Coronary artery (tissue), 2 donors: ENCODE results near the gene MPI.
"Not testable (repeated sequence)": the region's sequence is repeated elsewhere in the genome, so short reads cannot be mapped to it uniquely, and the experiment has no call there.

Experiments
- DNase-seq: peaks from one replicate; pipeline ENCODE4 v3.0.0-alpha.2; 2017; ENCODE audit warnings: low spot score
- H3K27ac ChIP-seq, 2 donors: fragments of 200-600 bp; sonication (generic); one replicate each; pipeline ENCODE4 v1.5.1; 2016 to 2019
- H3K4me3 ChIP-seq: fragments of 200-600 bp; sonication (generic); 2 replicates; pipeline ENCODE4 v1.5.1; 2016; ENCODE audit warnings: mild to moderate bottlenecking, moderate library complexity
- CTCF ChIP-seq: fragments of 200-600 bp; sonication (generic); IDR thresholded peaks from one replicate; pipeline ENCODE4 v1.5.1; 2019; ENCODE audit warnings: antibody characterized with exemption

Gene MPI

GRCh38 chr15:74892313-74892712 lies 2.5 kb downstream of the MPI start:
- TF ChIP-seq CTCF, result no peak
- no peak for DNase-seq
- no peak overlapping the region for H3K27ac ChIP-seq

GRCh38 chr15:74892931-74893330 lies 3.1 kb downstream of the MPI start:
- TF ChIP-seq CTCF, result no peak
- Histone ChIP-seq H3K4me3 (no peak overlapping the region), H3K27ac (no peak overlapping the region)
- DNase-seq, result no peak

More at GRCh38 chr15:74892313-74892712, 2.5 kb downstream of the MPI start:
- no peak overlapping the region for H3K4me3 ChIP-seq

- no peak for TF ChIP-seq CTCF
These were observed 3.8 kb downstream of the MPI start for GRCh38 chr15:74893627-74894026.

GRCh38 chr15:74894383-74894782 lies 4.5 kb downstream of the MPI start:
- not testable (repeated sequence) for H3K27ac ChIP-seq, H3K4me3 ChIP-seq, DNase-seq

More at GRCh38 chr15:74893627-74894026, 3.8 kb downstream of the MPI start:
- no peak for DNase-seq
- Histone ChIP-seq H3K4me3 (no peak overlapping the region), H3K27ac (no peak overlapping the region)

GRCh38 chr15:74895830-74896229 lies 6.0 kb downstream of the MPI start:
- no peak for TF ChIP-seq CTCF
- no peak overlapping the region for H3K4me3 ChIP-seq
- H3K27ac ChIP-seq, result no peak overlapping the region
- DNase-seq, result no peak

GRCh38 chr15:74896316-74896715 lies 6.5 kb downstream of the MPI start:
- Histone ChIP-seq H3K27ac (no peak overlapping the region), H3K4me3 (no peak overlapping the region)
- no peak for DNase-seq
- no peak for TF ChIP-seq CTCF

- no peak for TF ChIP-seq CTCF
- no peak overlapping the region for H3K27ac ChIP-seq
These were observed 7.5 kb downstream of the MPI start for GRCh38 chr15:74897300-74897701.

GRCh38 chr15:74901612-74902063 lies 11.8 kb downstream of the MPI start:
- no peak for DNase-seq
- peak; percentile 74 for TF ChIP-seq CTCF
- Histone ChIP-seq H3K4me3 (no peak overlapping the region), H3K27ac (peak overlapping the region in 1 of 2 donors; percentile 41)

More at GRCh38 chr15:74897300-74897701, 7.5 kb downstream of the MPI start:
- no peak overlapping the region for H3K4me3 ChIP-seq
- no peak for DNase-seq
